ENCODE measurements around the gene AIFM3. TPM values are rescaled to one million over a fixed set of nuclear protein-coding genes. Genes with fewer than 3 reads are reported as not detected.

AIFM3 gene
- total RNA-seq, 1 experiment from 2014 or later = 1.1 TPM

DNA sequence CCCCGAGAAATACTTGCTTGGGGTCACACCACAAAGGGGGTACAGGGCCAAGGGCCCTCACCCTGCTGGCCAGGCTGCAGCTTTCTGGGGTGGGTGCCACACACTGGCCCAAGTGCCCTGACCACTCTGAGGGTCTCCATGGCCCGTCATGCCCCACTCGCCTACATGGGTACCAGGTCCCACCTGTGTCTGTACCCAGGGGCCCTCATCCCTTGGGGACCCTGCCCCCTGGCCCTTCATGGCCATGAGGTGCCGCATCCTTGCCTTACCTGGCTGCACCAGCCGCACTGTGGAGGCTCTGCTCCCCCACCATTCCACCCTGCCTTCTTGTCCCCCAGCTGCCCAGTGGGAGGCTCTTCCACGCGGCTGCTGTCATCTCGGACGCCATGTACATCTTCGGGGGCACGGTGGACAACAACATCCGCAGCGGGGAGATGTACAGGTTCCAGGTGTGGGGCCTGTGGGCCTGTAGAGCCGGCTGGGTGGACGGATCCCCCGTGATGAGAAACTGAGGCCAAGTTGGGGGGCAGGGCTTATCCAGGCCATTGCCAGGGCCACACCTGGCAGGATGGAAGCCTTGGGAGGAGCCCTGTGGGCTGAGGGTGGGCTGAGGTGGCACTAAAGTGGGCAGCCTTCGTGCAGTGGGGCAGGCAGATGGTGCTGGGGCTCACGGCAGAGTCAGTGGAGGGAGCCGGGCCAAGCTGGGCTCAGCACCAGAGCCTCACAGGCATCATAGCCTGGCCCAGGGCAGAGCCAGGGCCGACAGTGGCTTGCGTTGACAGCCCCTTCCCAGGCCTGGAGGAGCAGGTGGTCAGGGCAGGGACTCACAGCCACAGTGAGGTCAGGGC lies 25.6 kb downstream of the AIFM3 start:
- POLR2A ChIA-PET = interaction anchor here (2.0 kb wide), 1 partner anchor 9 kb away, joined by 6 read pairs; the partner anchor contains the start of gene THAP7
- H3K9me3 Mint-ChIP-seq (ENCODE audit: unreplicated experiment) = no peaks in the 10 kb centered on the region
- BruUV-seq (replicated peaks) = no TSS peak

DNA sequence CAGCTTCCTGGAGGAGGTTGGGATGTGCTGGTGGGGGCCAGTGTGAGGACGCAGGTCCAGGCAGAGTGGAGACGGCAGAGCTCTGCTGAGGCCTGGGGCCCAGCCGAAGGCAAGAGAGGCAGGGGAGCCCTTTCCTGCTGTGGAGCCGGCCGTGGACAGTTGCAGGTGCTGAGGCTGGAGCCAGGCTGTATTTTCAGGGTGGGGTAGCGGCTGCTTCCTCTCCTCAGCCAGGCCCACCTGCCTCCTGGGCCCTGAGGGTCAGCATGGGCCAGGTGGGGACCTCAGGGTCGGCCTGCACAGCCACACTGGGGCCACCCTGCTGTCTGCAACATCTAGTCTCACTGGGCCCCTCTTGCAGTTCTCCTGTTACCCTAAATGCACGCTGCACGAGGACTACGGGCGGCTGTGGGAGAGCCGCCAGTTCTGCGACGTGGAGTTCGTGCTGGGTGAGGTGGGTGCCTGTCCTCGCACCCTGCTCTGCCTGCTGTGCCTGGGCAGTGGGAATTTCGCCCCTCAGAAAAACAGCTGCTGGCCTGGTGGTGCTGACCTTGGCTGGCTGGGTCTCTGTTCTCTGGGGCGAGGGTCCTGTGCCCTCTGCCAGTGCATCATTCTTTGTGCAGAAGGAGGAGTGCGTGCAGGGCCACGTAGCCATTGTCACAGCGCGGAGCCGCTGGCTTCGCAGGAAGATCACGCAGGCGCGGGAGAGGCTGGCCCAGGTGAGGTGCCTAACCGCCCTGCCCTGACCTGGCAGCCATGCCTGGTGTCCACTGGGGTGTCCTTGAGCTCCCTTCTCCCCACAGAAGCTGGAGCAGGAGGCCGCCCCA lies 26.5 kb downstream of the AIFM3 start:
- ChIA-PET POLR2A (no interaction called here), CTCF (no interaction called here)
- H3K27me3 Mint-ChIP-seq (ENCODE audit: insufficient read depth, unreplicated experiment) = no peaks in the 10 kb centered on the region
- H3K9me3 Mint-ChIP-seq (ENCODE audit: unreplicated experiment) = no peaks in the 10 kb centered on the region
- TF ChIP-seq, protein P1, sequence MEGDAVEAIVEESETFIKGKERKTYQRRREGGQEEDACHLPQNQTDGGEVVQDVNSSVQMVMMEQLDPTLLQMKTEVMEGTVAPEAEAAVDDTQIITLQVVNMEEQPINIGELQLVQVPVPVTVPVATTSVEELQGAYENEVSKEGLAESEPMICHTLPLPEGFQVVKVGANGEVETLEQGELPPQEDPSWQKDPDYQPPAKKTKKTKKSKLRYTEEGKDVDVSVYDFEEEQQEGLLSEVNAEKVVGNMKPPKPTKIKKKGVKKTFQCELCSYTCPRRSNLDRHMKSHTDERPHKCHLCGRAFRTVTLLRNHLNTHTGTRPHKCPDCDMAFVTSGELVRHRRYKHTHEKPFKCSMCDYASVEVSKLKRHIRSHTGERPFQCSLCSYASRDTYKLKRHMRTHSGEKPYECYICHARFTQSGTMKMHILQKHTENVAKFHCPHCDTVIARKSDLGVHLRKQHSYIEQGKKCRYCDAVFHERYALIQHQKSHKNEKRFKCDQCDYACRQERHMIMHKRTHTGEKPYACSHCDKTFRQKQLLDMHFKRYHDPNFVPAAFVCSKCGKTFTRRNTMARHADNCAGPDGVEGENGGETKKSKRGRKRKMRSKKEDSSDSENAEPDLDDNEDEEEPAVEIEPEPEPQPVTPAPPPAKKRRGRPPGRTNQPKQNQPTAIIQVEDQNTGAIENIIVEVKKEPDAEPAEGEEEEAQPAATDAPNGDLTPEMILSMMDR (IDR thresholded peaks at IDR 0.05; ENCODE audit: unreplicated experiment) = no peak
- intact Hi-C loops (cut with micrococcal nuclease) = no loop called here
- H3K27ac Mint-ChIP-seq (ENCODE audit: low read depth, unreplicated experiment) = no peak overlapping the region
- no peak overlapping the region for H3K4me3 Mint-ChIP-seq (ENCODE audit: unreplicated experiment)
- BruUV-seq (replicated peaks) = no TSS peak
- H3K36me3 Mint-ChIP-seq (ENCODE audit: insufficient read depth, unreplicated experiment) = peaks cover 4% of the 10 kb centered on the region
- DNase-seq (ENCODE audit: unreplicated experiment) = no peak
- no peaks in the 10 kb centered on the region for H3K4me1 Mint-ChIP-seq (ENCODE audit: insufficient read depth, unreplicated experiment)

More for the DNA sequence above, 25.6 kb downstream of the AIFM3 start:
- no peak overlapping the region for H3K27ac Mint-ChIP-seq (ENCODE audit: low read depth, unreplicated experiment)
- no peak for DNase-seq (ENCODE audit: unreplicated experiment)
- H3K27me3 Mint-ChIP-seq (ENCODE audit: insufficient read depth, unreplicated experiment) = no peaks in the 10 kb centered on the region
- TF ChIP-seq, protein P1 (IDR thresholded peaks at IDR 0.05; ENCODE audit: unreplicated experiment) = no peak
- peaks cover 4% of the 10 kb centered on the region for H3K36me3 Mint-ChIP-seq (ENCODE audit: insufficient read depth, unreplicated experiment)
- no peaks in the 10 kb centered on the region for H3K4me1 Mint-ChIP-seq (ENCODE audit: insufficient read depth, unreplicated experiment)
- CTCF ChIA-PET = no interaction called here
- H3K4me3 Mint-ChIP-seq (ENCODE audit: unreplicated experiment) = no peak overlapping the region
- intact Hi-C loops (cut with micrococcal nuclease) = no loop called here

DNA sequence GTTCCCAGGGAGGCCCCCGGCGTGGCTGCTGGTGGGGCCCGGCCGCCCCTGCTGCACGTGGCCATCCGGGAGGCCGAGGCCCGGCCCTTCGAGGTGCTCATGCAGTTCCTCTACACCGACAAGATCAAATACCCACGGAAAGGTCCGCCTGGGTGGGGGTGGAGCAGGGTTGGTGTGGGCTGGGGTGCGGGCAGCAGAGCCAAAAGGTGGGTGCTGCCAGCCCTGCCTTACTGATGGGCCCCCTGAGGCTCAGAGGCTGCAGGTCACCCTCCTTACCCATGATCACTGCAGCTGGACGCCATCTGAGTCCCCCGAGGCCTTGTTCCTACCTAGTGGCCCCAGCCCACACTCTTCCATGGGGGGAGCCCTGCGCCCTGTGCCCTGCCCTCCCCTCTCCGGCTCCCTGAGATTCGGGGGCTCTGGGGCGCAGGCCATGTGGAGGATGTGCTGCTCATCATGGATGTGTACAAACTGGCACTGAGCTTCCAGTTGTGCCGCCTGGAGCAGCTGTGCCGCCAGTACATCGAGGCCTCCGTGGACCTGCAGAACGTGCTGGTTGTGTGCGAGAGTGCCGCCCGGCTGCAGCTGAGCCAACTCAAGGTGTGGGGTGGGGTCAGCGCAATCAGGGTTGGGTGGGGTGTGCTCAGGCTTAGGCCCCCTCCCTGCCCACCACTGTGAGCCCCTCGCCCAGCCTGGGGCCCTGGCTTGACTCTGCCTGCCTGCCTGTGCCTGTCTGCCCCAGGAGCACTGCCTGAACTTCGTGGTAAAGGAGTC lies 27.3 kb downstream of the AIFM3 start:
- ChIA-PET CTCF (no interaction called here), POLR2A (no interaction called here)
- Mint-ChIP-seq H3K36me3 (ENCODE audit: insufficient read depth, unreplicated experiment) (peaks cover 4% of the 10 kb centered on the region), H3K4me1 (ENCODE audit: insufficient read depth, unreplicated experiment) (no peaks in the 10 kb centered on the region), H3K27me3 (ENCODE audit: insufficient read depth, unreplicated experiment) (no peaks in the 10 kb centered on the region), H3K27ac (ENCODE audit: low read depth, unreplicated experiment) (no peak overlapping the region), H3K4me3 (ENCODE audit: unreplicated experiment) (no peak overlapping the region), H3K9me3 (ENCODE audit: unreplicated experiment) (no peaks in the 10 kb centered on the region)
- no TSS peak for BruUV-seq (replicated peaks)
- intact Hi-C loops (cut with micrococcal nuclease) = no loop called here
- DNase-seq (ENCODE audit: unreplicated experiment) = no peak
- TF ChIP-seq, protein P1 (IDR thresholded peaks at IDR 0.05; ENCODE audit: unreplicated experiment) = no peak

DNA sequence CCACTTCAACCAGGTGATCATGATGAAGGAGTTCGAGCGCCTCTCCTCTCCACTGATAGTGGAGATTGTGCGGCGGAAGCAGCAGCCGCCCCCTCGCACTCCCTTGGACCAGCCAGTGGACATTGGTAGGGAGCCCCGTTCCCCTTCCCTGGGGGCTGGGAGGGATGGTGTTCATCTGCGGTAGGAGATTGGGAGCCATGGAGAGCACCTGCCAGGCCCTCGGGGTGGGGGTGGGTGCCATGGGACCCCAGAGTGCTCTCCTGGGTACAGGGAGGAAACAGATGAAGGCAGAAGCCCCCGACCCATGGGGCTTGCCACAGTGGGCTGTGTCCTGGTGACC lies 27.8 kb downstream of the AIFM3 start:
- POLR2A ChIA-PET = no interaction called here
- Mint-ChIP-seq H3K4me1 (ENCODE audit: insufficient read depth, unreplicated experiment) (no peaks in the 10 kb centered on the region), H3K27ac (ENCODE audit: low read depth, unreplicated experiment) (no peak overlapping the region), H3K4me3 (ENCODE audit: unreplicated experiment) (no peak overlapping the region), H3K36me3 (ENCODE audit: insufficient read depth, unreplicated experiment) (peaks cover 4% of the 10 kb centered on the region), H3K27me3 (ENCODE audit: insufficient read depth, unreplicated experiment) (no peaks in the 10 kb centered on the region), H3K9me3 (ENCODE audit: unreplicated experiment) (no peaks in the 10 kb centered on the region)
- CTCF ChIA-PET = no interaction called here
- BruUV-seq (replicated peaks) = no TSS peak
- intact Hi-C loops (cut with micrococcal nuclease) = no loop called here
- TF ChIP-seq, protein P1 (IDR thresholded peaks at IDR 0.05; ENCODE audit: unreplicated experiment) = no peak
- DNase-seq (ENCODE audit: unreplicated experiment) = no peak

Measured in MCF 10A (cell line).